ENCODE data around the gene DNMT1.

DNMT1 gene

DNA sequence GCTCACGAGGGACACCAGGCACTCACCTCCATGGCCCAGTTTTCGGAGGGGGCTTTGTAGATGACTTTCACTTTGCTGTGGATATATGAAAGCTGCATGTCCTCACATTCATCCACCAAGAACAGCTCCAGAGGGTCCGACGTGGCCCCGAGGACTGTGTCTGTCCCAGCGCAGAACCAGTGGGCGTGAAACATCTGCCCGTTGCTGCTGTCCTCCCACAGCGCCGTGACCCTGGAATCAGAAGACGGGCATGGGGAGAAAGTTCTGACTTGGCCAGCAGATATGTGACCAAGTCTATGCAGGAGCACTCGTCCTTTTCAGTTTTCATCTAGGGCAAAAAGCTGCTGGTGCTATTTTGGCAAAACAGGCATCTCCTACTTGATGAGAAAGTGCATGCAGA lies 45.3 kb downstream of the DNMT1 start:
- H3K4me1 Mint-ChIP-seq: peaks cover 9% of the 10 kb centered on the region
- H3K36me3 Mint-ChIP-seq (ENCODE audit: low read depth): peaks cover 76% of the 10 kb centered on the region

DNA sequence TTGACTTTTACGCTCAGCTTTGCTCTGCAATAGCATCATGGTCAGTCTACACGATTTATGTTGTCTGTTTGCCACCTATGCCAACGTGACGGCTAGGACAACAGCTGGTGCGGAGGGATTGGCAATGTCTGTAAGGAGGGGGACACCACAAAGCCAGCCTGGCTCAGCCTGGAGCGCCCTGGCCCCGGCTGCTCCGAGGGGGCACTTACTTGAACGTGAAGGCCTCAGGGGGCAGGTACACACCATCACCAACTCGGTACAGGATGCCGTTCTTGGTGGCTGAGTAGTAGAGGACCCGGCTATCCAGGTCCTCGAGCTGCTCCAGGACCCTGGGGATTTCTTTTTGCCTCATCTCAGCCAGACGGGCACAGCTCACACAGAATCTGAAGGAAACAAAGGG lies 48.6 kb downstream of the DNMT1 start:
- DNase-seq: no peak
- H3K9me3 Mint-ChIP-seq: no peaks in the 10 kb centered on the region
- H3K36me3 Mint-ChIP-seq (ENCODE audit: low read depth): peaks cover 72% of the 10 kb centered on the region
- peaks cover 20% of the 10 kb centered on the region for H3K4me1 Mint-ChIP-seq
- H3K4me3 Mint-ChIP-seq: no peak overlapping the region
- ATAC-seq: no peak
- no peaks in the 10 kb centered on the region for H3K27me3 Mint-ChIP-seq
- peak overlapping the region; percentile 9 for H3K27ac Mint-ChIP-seq

More for the DNA sequence above, 45.3 kb downstream of the DNMT1 start:
- DNase-seq: no peak
- H3K9me3 Mint-ChIP-seq: no peaks in the 10 kb centered on the region
- H3K27me3 Mint-ChIP-seq: no peaks in the 10 kb centered on the region
- H3K27ac Mint-ChIP-seq: no peak overlapping the region
- no peak for ATAC-seq
- H3K4me3 Mint-ChIP-seq: no peak overlapping the region

DNA sequence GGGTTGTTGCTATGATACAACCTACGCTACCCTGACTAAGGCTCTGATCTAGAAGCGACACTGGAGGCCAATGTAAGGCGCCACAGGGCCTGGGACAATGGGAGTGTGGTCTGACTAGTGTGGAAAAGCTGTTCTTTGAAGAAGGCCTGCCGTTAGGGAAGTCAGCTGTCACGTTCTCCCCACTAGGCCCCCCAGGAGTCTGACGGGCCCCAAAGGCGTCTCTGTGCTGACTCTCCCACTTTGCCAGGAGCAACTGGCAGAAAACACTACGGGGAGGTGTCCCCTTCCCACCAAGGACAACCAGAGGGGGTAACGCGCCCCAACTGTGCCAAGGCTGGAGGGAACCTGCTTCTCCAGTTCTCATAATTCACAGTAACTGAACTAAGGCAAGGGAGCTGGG lies 49.7 kb downstream of the DNMT1 start:
- peak; percentile 16 for ATAC-seq
- Mint-ChIP-seq H3K36me3 (ENCODE audit: low read depth) (peaks cover 70% of the 10 kb centered on the region), H3K27ac (peak overlapping the region; percentile 46)

GRCh38 chr19:10144361-10144760 lies 50.4 kb downstream of the DNMT1 start:
- H3K4me1 Mint-ChIP-seq: peaks cover 20% of the 10 kb centered on the region
- no peaks in the 10 kb centered on the region for H3K9me3 Mint-ChIP-seq
- no peak for ATAC-seq
- no peak for DNase-seq
- no peaks in the 10 kb centered on the region for H3K27me3 Mint-ChIP-seq
- H3K36me3 Mint-ChIP-seq (ENCODE audit: low read depth): peaks cover 68% of the 10 kb centered on the region
- H3K4me3 Mint-ChIP-seq: no peak overlapping the region
- peak overlapping the region; percentile 46 for H3K27ac Mint-ChIP-seq

More for the DNA sequence above, 49.7 kb downstream of the DNMT1 start:
- Mint-ChIP-seq H3K9me3 (no peaks in the 10 kb centered on the region), H3K4me1 (peaks cover 20% of the 10 kb centered on the region), H3K4me3 (no peak overlapping the region), H3K27me3 (no peaks in the 10 kb centered on the region)
- no peak for DNase-seq

DNA sequence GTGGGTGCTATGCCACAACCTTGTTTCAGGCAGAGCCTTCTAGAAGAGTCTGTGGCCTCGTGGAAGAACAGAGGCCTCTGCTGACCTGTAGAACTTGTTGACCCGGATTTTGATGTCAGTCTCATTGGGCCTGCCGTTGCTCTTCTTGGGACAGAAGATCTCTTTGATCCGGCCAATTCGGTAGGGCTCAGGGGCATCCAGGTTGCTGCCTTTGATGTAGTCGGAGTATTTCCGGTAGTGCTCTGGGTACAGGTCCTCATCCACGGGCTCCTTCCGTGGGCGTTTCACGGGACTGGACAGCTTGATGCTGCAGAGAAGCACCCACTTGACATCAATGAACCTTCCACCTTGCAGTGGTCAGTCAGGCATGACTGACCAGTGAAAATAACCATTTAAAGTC lies 51.1 kb downstream of the DNMT1 start:
- H3K4me3 Mint-ChIP-seq: no peak overlapping the region

DNA sequence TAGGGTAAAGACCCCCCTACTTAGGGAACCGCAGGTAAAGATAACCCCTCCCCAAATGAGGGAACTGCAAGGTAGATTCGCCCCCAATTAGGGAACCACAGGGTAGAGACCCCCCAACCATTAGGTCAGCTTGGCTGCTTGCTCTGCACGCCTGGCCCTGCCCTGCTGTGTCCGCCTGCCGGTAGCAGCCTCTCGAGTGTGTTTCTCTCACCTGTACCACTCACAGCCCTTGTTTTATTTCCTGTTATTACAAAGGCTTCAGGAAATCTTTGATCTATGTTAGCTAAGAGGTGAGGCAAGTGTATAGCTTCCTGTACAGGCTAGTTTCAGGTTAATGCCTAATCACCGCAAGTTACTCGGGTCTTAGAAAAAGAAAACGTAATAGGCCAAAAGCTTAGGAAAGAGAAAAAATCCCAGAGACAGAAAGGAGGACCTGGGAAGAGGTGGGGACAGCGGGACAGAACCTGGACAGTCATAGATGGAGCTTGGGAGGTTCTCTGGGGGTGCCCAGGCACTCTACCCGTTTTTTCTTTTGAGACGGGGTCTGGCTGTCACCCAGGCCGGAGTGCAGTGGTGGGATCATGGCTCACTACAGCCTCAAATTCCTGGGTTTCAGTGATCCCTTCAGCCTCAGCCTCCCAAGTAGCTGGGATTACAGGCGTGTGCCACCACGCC lies 51.9 kb downstream of the DNMT1 start:
- Mint-ChIP-seq H3K27me3 (no peaks in the 10 kb centered on the region), H3K4me3 (no peak overlapping the region), H3K9me3 (no peaks in the 10 kb centered on the region), H3K36me3 (ENCODE audit: low read depth) (peaks cover 61% of the 10 kb centered on the region), H3K27ac (peak overlapping the region; percentile 71), H3K4me1 (peaks cover 20% of the 10 kb centered on the region)
- ATAC-seq: no peak
- DNase-seq: no peak

More for the DNA sequence above, 51.1 kb downstream of the DNMT1 start:
- Mint-ChIP-seq H3K27ac (peak overlapping the region; percentile 71), H3K4me1 (peaks cover 20% of the 10 kb centered on the region), H3K27me3 (no peaks in the 10 kb centered on the region), H3K9me3 (no peaks in the 10 kb centered on the region), H3K36me3 (ENCODE audit: low read depth) (peaks cover 66% of the 10 kb centered on the region)
- ATAC-seq: no peak
- no peak for DNase-seq

DNA sequence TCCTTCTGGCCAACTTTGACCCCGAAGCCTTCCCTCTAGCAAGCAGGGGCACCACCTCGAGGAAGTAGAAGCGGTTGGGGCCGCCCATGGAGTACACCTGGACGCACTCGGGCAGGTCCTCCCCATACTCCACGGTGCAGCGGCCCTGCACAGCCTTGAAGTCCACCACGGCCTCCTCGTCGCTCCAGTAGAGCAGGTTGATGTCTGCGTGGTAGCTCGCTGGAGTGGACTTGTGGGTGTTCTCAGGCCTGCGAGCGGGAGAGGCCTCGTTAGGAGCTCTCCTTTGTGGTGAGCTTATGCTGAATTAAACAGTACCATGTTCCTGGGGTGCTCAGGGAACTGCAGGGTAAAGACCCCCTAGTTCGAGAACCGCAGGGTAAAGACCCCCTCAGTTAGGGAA lies 52.8 kb downstream of the DNMT1 start:
- Mint-ChIP-seq H3K27ac (no peak overlapping the region), H3K27me3 (no peaks in the 10 kb centered on the region), H3K9me3 (no peaks in the 10 kb centered on the region), H3K36me3 (ENCODE audit: low read depth) (peaks cover 61% of the 10 kb centered on the region), H3K4me3 (no peak overlapping the region), H3K4me1 (peaks cover 20% of the 10 kb centered on the region)
- no peak for ATAC-seq
- no peak for DNase-seq

DNA sequence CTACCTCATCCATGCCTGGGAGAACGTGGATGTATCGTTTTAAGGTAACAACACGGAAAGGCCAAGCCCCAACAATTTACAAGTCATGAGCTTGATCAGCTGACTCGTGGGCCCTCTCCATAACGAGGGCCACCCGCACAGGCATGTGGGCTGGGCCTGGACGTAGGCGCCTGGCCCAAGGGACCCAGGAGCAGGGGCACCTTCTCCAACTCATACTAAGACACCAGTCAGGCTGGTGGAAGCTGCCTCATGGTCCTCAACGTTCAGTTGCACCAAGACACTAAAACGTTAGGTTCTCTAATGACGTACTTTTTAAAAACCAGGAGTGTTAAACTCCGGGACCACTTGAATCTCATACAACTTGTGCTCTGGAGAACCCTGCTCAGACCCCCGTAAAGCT lies 53.3 kb downstream of the DNMT1 start:
- peaks cover 60% of the 10 kb centered on the region for H3K36me3 Mint-ChIP-seq (ENCODE audit: low read depth)
- no peak overlapping the region for H3K4me3 Mint-ChIP-seq
- DNase-seq (no peak), ATAC-seq (no peak)
- H3K27me3 Mint-ChIP-seq: no peaks in the 10 kb centered on the region
- H3K4me1 Mint-ChIP-seq: peaks cover 20% of the 10 kb centered on the region
- H3K9me3 Mint-ChIP-seq: no peaks in the 10 kb centered on the region
- no peak overlapping the region for H3K27ac Mint-ChIP-seq

- Mint-ChIP-seq H3K27me3 (no peaks in the 10 kb centered on the region), H3K9me3 (no peaks in the 10 kb centered on the region), H3K4me1 (peaks cover 13% of the 10 kb centered on the region), H3K27ac (no peak overlapping the region), H3K4me3 (no peak overlapping the region), H3K36me3 (ENCODE audit: low read depth) (peaks cover 48% of the 10 kb centered on the region)
- DNase-seq (no peak), ATAC-seq (no peak)
Observed at GRCh38 chr19:10139952-10140351, 54.8 kb downstream of the DNMT1 start.

- no peak overlapping the region for H3K4me3 Mint-ChIP-seq
- no peaks in the 10 kb centered on the region for H3K27me3 Mint-ChIP-seq
- H3K9me3 Mint-ChIP-seq: no peaks in the 10 kb centered on the region
- H3K36me3 Mint-ChIP-seq (ENCODE audit: low read depth): peaks cover 43% of the 10 kb centered on the region
- H3K4me1 Mint-ChIP-seq: peaks cover 11% of the 10 kb centered on the region
- DNase-seq (no peak), ATAC-seq (no peak)
- H3K27ac Mint-ChIP-seq: no peak overlapping the region
Observed at GRCh38 chr19:10138879-10139795, 55.6 kb downstream of the DNMT1 start.

- Mint-ChIP-seq H3K36me3 (ENCODE audit: low read depth) (peaks cover 37% of the 10 kb centered on the region), H3K9me3 (no peaks in the 10 kb centered on the region), H3K4me1 (peaks cover 3% of the 10 kb centered on the region), H3K4me3 (no peak overlapping the region), H3K27ac (no peak overlapping the region), H3K27me3 (no peaks in the 10 kb centered on the region)
- ATAC-seq (no peak), DNase-seq (no peak)
Observed at GRCh38 chr19:10137751-10138682, 56.7 kb downstream of the DNMT1 start.

- H3K4me1 Mint-ChIP-seq: no peaks in the 10 kb centered on the region
- no peak overlapping the region for H3K27ac Mint-ChIP-seq
Observed at GRCh38 chr19:10136936-10137335, 57.8 kb downstream of the DNMT1 start.

GRCh38 chr19:10135551-10136334 lies 59.0 kb downstream of the DNMT1 start:
- H3K27ac Mint-ChIP-seq: no peak overlapping the region
- no peaks in the 10 kb centered on the region for H3K9me3 Mint-ChIP-seq
- H3K36me3 Mint-ChIP-seq (ENCODE audit: low read depth): peaks cover 28% of the 10 kb centered on the region
- no peaks in the 10 kb centered on the region for H3K27me3 Mint-ChIP-seq
- no peak for ATAC-seq
- H3K4me1 Mint-ChIP-seq: no peaks in the 10 kb centered on the region
- H3K4me3 Mint-ChIP-seq: no peak overlapping the region
- no peak for DNase-seq

More at GRCh38 chr19:10136936-10137335, 57.8 kb downstream of the DNMT1 start:
- H3K36me3 Mint-ChIP-seq (ENCODE audit: low read depth): peaks cover 36% of the 10 kb centered on the region
- no peak for DNase-seq
- H3K4me3 Mint-ChIP-seq: no peak overlapping the region
- ATAC-seq: no peak
- H3K27me3 Mint-ChIP-seq: no peaks in the 10 kb centered on the region
- no peaks in the 10 kb centered on the region for H3K9me3 Mint-ChIP-seq

- Mint-ChIP-seq H3K27ac (no peak overlapping the region), H3K4me3 (no peak overlapping the region), H3K27me3 (no peaks in the 10 kb centered on the region), H3K4me1 (no peaks in the 10 kb centered on the region), H3K36me3 (ENCODE audit: low read depth) (peaks cover 21% of the 10 kb centered on the region), H3K9me3 (no peaks in the 10 kb centered on the region)
- DNase-seq (no peak), ATAC-seq (no peak)
Observed at GRCh38 chr19:10134040-10134439, 60.7 kb downstream of the DNMT1 start.

Measured in activated naive CD8-positive, alpha-beta T cell treated with anti-CD3 and anti-CD28 coated beads, Interleukin-2, amount 50 U/mL, for 24 hours (primary cell).